Esophagus muscularis mucosa (tissue), 3 donors: Measurements from ENCODE around the gene CNTNAP2.

Experiments used
- POLR2AphosphoS5 ChIP-seq, 2 donors: sonication (generic); formaldehyde crosslinking; IDR thresholded peaks; one replicate each; pipeline ENCODE4 v1.6.1; 2017; ENCODE audit warnings: antibody characterized with exemption in 2 of 2
- TF ChIP-seq, protein P1 (sequence below), 3 experiments: fragments of 200-600 bp in 2 of 3; fragments of 450-650 bp in 1 of 3; sonication (generic) in 2 of 3; IDR thresholded peaks; one replicate each; pipeline ENCODE4 v1.5.1; 2017 to 2019; ENCODE audit warnings: antibody characterized with exemption in 3 of 3, mild to moderate bottlenecking in 2 of 3, moderate library complexity in 1 of 3

DNA sequence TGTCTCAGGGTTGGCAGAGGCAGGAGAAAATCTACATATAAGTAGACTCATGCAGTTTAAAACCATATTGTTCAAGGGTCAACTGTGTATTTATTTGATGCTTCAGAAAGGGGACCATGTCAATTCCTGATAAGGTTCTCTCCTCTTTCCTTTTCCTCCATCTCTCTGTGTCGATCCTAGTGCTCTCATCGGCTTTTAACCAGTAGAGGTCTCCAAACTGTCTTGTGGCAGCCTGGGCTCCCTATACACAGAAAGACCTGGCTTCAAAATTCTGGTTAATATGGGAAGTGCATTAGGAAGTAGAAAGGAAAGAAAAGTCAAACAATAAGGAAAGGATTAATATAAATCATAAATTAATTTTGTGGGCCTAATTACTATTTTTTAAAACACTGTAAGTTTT, 2169.5 kb downstream of the CNTNAP2 start:
- TF ChIP-seq, protein P1, sequence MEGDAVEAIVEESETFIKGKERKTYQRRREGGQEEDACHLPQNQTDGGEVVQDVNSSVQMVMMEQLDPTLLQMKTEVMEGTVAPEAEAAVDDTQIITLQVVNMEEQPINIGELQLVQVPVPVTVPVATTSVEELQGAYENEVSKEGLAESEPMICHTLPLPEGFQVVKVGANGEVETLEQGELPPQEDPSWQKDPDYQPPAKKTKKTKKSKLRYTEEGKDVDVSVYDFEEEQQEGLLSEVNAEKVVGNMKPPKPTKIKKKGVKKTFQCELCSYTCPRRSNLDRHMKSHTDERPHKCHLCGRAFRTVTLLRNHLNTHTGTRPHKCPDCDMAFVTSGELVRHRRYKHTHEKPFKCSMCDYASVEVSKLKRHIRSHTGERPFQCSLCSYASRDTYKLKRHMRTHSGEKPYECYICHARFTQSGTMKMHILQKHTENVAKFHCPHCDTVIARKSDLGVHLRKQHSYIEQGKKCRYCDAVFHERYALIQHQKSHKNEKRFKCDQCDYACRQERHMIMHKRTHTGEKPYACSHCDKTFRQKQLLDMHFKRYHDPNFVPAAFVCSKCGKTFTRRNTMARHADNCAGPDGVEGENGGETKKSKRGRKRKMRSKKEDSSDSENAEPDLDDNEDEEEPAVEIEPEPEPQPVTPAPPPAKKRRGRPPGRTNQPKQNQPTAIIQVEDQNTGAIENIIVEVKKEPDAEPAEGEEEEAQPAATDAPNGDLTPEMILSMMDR (IDR thresholded peaks at IDR 0.05) = peak; percentile 34 to 43 (median 39)
- no peak for TF ChIP-seq POLR2AphosphoS5 (IDR thresholded peaks at IDR 0.05)
